HG02943 (cell line): ENCODE measurements around the gene RIMBP2.

Experiments used
- ATAC-seq: cut with Tn5 transposase; IDR thresholded peaks from one replicate; pipeline ENCODE4 v1.9.1; 2021; ENCODE audit warnings: mild to moderate bottlenecking, low read depth, moderate library complexity; ENCODE audit not compliant: unreplicated experiment

RIMBP2 gene

GRCh38 chr12:130522244-130522834 is 193.8 kb downstream of the RIMBP2 start:
- ATAC-seq = no peak

DNA sequence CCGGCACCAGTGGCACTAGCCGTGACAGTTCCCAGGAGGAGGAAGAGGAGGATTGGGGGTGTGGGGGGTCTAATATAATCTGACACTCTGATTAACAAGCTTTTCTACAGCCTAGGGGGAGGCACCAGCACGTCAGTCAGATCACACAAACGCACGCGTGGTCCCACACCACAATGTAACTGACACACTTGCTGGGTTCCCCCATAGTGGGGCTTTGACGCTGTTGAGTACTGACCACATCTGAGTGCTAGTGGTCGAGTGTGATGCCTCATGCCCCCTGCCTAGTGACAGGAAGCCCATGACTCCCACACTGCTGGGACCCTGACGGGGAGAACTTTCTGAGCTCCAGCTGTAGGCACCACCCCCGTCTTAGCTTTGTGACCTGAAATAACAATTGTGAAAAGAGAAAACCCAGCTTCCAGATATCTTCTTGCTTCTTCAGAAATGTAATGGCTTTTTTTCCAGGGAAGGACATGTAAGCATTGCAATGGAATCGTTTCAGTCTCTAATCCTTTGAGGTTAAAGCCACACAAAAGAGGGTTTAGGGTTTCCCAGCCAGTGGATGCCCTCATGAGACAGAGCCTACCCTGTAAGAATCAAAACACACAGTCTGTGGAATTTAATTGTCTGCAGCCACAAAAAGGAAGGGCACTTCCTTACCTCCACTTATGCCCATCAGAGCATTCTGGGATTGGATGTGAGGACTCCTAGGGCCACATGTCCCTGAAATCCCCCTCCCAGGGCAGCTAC is 194.5 kb downstream of the RIMBP2 start:
- ATAC-seq = no peak

- ATAC-seq = no peak
Measured at GRCh38 chr12:130520784-130521183, 195.3 kb downstream of the RIMBP2 start.

DNA sequence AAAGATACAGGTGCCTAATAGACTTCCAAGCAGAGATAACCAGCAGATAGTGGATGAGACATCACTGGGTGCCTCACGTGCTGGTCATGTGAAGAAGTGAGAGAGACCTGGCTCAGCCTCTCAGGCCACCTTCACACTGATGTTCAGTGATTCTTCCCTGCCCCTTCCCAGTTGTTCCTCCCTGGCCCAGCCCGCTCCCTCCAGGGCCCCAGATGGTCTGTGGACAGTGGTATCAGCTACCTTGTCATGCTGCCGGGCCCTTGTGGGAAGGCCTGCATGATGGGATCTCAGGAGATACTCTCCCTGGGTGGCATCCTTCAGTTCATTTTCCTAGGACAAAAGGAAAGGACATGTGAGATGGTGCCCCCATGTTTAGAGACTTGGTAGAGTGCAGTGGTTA is 198.5 kb downstream of the RIMBP2 start:
- no peak for ATAC-seq

DNA sequence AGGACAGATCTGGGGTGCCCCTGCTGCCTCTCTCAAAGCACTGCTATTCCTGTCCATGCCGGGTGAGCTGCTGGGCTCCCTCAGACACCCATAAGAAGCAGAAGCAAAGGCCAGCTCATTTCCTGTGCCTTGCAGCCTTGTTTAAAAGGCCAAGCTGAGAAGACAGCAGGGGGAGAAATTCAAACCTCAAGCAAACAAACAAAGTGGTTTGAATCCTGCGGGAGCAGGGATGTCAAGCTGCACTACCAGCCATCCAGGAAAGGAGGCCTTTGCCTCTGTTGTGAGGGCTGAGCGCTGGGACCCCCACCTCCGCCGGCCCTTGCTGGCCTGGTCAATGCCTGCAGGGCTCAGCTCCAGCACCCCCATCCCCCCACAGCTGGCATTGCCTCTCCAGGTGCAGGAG is 201.9 kb downstream of the RIMBP2 start:
- no peak for ATAC-seq

DNA sequence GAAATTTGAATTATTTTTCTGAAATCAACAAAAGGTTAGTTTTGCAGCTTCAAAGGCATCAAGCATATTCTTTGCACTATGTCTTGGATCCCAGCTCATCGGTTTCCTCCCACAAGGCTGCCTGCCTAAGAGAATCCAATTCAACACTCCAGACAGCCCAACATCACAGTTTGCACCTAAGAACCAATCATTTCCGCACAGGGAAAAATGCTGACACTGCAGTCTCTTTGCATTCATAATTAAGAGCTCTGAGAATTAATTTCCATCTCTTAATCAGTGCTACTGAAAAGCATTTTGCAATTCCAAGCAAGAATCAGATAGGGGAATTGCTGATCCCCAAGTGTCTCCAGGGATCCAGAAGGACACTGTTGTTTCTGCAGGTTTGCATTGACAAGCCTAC is 202.5 kb downstream of the RIMBP2 start:
- no peak for ATAC-seq

DNA sequence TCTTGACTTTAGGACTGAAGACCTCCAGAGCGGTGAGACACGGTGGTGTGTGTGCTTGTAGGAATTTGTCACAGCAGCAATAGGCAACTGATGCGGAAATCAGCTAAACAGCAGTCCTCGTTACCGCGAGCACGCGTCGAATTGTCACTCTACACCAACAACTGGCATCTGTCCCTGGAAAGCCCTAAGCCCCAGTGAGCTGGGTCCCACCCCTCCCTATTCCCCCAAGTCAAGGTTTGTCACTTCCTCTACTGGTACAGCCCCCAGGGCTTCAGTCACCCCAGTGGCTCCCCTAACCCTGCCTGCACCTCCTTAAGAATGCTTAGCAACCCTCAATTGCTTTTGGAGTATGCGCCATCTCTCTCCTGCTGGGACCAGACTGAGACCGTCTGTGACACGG is 204.8 kb downstream of the RIMBP2 start:
- ATAC-seq = no peak

- ATAC-seq = no peak
Measured at GRCh38 chr12:130509454-130509853, 206.6 kb downstream of the RIMBP2 start.

GRCh38 chr12:130508847-130509246 is 207.3 kb downstream of the RIMBP2 start:
- no peak for ATAC-seq

GRCh38 chr12:130508318-130508717 is 207.8 kb downstream of the RIMBP2 start:
- ATAC-seq = no peak

DNA sequence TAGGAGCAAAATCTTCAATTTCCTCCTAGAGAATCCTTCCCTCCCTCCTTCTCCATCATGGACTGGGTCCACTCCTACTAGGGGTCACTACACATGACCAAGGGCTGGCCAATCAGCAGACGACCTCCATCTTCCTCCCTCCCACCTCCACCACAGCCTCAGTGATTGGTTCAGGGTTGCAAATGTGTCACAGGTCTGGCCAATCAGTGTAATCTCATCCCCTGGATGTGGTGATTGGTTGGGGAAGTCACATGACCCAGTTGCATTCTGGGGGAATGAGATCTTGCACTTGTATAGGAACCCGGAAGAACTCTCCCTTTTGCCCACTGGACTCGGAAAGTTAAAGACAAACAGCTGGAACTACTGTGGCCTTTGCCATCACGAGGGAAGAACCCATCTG is 209.3 kb downstream of the RIMBP2 start:
- no peak for ATAC-seq

DNA sequence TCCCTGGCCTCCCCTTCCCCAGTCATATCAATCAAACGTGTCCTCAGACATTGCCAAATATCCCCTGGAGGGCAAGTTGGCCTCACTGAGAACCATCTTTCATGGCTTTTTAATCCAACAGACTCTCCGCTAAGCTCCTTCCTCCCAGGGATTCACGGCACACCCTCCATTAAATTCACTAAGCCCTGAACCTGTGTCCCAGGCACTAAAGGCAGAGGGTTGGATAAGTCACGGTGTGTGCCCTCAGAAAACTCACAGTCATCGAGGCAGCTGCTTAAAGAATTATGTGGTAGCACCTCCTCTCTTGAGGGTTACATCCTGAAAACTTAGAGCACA is 211.3 kb downstream of the RIMBP2 start:
- no peak for ATAC-seq

DNA sequence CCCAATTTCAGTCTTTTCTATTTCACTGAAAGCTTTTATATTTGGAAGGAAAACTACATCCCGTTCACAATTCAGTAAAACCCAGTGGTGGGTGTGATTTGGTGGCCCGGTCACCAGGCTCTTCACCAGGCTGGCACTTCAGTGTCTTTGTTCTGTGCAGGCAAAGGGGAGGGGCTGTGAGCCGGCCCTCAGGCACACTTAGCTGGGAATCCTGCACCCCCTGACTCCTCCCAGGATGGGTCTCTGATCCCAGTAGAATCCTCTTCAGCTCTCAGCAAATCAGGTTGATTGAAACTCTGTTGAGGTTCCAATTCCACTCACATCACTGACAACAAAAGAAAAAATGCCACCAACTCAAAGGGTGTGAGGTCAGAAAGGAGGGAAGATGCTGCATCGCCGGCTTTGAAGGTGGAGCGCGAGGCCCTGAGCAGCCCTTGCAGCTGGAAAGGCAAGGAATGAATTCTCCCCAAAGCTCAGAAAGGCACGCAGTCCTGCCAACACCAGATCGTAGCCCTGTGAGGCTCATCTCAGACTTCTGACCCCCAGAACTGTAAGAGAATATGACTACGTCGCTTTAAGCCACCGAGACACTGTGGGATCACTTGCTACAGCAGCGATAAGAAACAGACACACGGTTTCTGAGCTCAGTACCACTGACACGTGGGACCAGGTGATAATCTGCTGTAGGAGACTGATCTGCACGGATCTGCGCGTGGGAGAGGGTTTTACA is 211.8 kb downstream of the RIMBP2 start:
- no peak for ATAC-seq

DNA sequence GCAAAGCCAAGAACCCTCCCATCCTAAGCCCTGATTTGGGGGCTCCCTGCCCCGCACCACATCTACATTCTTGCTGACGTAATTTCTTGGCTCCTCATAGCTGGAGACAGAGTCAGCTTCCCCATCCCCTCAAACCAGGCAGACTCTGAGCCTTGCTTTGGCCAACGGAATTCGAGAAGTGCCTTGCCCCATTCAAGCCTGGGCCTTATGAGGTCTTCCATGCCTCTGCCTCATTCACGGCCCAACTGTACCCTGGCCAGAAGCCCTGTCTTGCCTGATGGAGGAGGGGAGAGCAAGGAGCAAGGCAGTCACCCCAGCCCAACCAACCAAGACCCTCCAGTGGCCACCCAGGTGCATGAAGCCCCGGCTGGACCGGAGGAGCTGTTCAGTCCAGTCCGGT is 214.3 kb downstream of the RIMBP2 start:
- ATAC-seq = no peak

GRCh38 chr12:130500835-130501330 is 215.2 kb downstream of the RIMBP2 start:
- no peak for ATAC-seq

DNA sequence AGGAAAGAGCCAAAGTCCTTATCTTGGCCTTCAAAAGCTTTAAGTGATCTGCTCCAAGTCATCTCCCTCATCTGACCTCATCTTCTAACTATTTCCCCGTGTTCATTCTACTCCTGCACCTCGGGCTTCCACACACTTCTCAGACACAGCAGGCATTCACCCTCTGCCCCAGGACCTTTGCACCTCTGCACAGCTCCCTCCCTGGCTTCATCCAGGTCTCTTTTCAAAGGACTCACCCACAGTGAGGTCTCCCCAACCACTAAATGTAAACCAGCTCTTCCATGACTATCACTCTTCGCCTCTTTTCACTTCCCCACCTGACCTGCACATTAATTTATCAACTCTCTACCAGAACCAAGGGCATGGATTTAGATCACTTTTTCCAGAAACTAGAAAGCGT is 216.6 kb downstream of the RIMBP2 start:
- ATAC-seq = no peak

- ATAC-seq = no peak
Measured at GRCh38 chr12:130498589-130499385, 217.3 kb downstream of the RIMBP2 start.

DNA sequence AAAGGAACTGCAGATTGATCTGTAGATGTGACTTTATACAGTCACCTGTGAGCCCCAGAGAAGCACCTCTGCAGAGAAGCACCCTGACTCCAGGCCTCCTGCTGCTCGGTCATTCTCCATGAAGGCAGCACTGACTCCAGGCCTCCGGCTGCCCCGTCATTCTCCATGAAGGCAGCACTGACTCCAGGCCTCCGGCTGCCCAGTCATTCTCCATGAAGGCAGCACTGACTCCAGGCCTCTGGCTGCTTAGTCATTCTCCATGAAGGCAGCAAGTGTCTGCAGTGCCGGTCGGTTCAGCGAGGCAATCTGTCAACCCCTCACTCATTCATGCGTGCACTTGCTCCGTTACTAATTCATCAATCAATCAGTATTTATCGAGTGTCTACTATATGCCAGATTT is 218.1 kb downstream of the RIMBP2 start:
- no peak for ATAC-seq

DNA sequence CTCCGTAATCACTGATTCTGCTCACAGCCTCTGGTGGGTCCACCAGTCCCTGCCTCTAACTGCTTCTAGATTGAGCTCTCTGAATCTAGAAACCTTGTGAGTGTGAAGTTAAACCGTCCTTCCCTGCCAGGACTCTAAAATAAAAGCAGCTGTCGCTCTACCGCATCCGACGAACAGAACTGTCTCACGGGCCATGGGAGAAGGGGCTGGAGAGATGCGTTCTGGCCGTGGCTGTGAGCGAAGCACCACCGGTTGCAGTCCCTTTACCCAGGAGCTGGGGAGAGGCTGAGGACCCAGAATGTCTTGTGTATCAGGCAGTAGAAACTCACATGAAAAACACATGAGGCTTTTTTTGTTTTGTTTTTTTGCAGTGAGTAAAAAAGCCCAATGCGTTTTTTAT is 218.8 kb downstream of the RIMBP2 start:
- no peak for ATAC-seq

- no peak for ATAC-seq
Measured at GRCh38 chr12:130496516-130497120, 219.5 kb downstream of the RIMBP2 start.
